GM19239 (cell line): ENCODE data around the gene GPR155.
A peak's percentile ranks its signal among the peaks of the same experiment; 100 is the strongest.
"Not testable (repeated sequence)": the region's sequence is repeated elsewhere in the genome, so short reads cannot be mapped to it uniquely, and the experiment has no call there.

Experiments used
- DNase-seq: peaks from one replicate; pipeline ENCODE4 v3.0.0; 2011; ENCODE audit warnings: low spot score; ENCODE audit not compliant: insufficient read length
- FAIRE-seq: peaks from 2 replicates; lab custom pipeline; 2011; peaks lifted over from hg19 to GRCh38; lab: Jason Lieb, UNC

GPR155 gene

GRCh38 chr2:174388706-174389105, 98.1 kb downstream of the GPR155 start:
- FAIRE-seq, DNase-seq: not testable (repeated sequence)

GRCh38 chr2:174385201-174385600, 101.6 kb downstream of the GPR155 start:
- DNase-seq (no peak), FAIRE-seq (no peak)

- peak; percentile 79 for FAIRE-seq
Observed at GRCh38 chr2:174383796-174384195, 103.0 kb downstream of the GPR155 start.

More at GRCh38 chr2:174383796-174384195, 103.0 kb downstream of the GPR155 start:
- no peak for DNase-seq
